ENCODE results near the gene MND1.

DNA sequence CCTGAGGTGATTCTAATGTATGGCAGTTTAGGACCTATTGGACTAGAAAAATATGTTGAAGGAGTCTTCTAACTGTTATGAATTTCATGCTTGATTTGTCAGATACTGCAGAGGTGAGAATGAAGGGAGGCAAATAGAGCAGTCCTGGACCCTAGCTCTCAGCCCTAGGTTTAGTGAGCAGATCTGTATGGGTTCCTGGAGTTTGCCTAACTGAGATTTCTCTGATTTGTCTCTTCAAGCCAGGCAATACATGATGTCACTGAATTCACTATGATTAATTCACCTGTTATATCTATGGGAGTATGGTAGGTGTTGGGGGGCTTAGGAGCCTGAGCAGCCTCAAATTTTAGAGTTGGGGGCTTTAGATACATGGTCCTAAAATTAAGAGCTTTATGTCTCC, 2.6 kb downstream of the MND1 start:
- TF ChIP-seq POLR2A (IDR thresholded peaks at IDR 0.05; ENCODE audit: low read length): no peak
- TF ChIP-seq GATA1 (IDR thresholded peaks at IDR 0.05; ENCODE audit: low read depth, low read length): no peak

Data from erythroblast (primary cell).